AG04450 (cell line): ENCODE data around the gene SIPA1L3. TPM values are rescaled to one million over a fixed set of nuclear protein-coding genes. Genes with fewer than 3 reads are reported as not detected.

Source experiments
- CTCF ChIA-PET: fragments of 300-600, 350-600 bp; formaldehyde crosslinking; extraction: SDS; loops from one replicate; lab custom pipeline; 2022; ENCODE audit warnings: antibody characterized with exemption, inconsistent platforms; lab: Charles Lee
- POLR2A ChIA-PET: fragments of 350-600 bp; formaldehyde crosslinking; extraction: SDS; loops from one replicate; lab custom pipeline; 2021; ENCODE audit warnings: antibody characterized with exemption, inconsistent platforms; lab: Yijun Ruan, JAX
- DNase-seq: peaks from one replicate; pipeline ENCODE4 v3.0.0-alpha.2; 2011; ENCODE audit warnings: low read depth, low spot score
- H3K27ac ChIP-seq: one replicate; pipeline ENCODE4 v1.5.1; 2012; ENCODE audit warnings: low read depth, low read length, control low read depth
- H3K27me3 ChIP-seq: one replicate; pipeline ENCODE4 v1.6.0; 2012; ENCODE audit warnings: low read length; ENCODE audit not compliant: control insufficient read depth, insufficient read depth
- H3K4me3 ChIP-seq: 2 replicates; pipeline ENCODE4 v1.5.1; 2011; ENCODE audit warnings: mild to moderate bottlenecking, low read depth, low read length, control low read depth
- H3K9me3 ChIP-seq: 2 replicates; pipeline ENCODE4 v1.5.1; 2012; ENCODE audit warnings: low read length; ENCODE audit not compliant: control insufficient read depth, insufficient read depth
- polyA plus RNA-seq: library from polyadenylated mRNA; depleted of rRNA; stranded (reverse); fragments of >200 nt; gene quantifications from 2 replicates; pipeline ENCODE4 v1.2.3, GENCODE V29; 2011
- TF ChIP-seq, protein P1 (sequence below): IDR thresholded peaks from 2 replicates; pipeline ENCODE4 v1.5.1; 2011; ENCODE audit warnings: low read depth, low read length, control low read depth, inconsistent platforms

The SIPA1L3 gene
- polyA plus RNA-seq, 1 experiment, result 4.9 TPM

DNA sequence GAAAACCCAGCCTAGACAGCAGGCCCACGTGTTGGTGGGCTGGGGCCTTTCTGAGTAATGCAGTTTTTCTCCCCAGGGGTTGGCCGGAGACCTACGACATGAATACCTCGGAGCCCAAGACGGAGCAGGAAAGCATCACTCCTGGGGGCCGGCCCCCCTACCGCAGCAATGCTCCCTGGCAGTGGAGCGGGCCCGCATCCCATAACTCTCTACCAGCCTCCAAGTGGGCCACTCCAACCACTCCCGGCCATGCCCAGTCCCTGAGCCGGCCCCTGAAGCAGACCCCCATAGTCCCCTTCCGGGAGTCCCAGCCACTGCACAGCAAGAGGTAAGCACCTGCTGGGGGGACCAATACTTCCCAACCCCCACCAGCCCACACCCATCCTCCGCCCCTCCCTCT, 234.1 kb downstream of the SIPA1L3 start:
- H3K27me3 ChIP-seq, result no peaks in the 10 kb centered on the region
- POLR2A ChIA-PET, result no interaction called here
- CTCF ChIA-PET, result interaction anchor here (0.5 to 5.0 kb wide), 5 partner anchors 7 to 922 kb away, joined by 3 to 31 read pairs (median 4); no protein-coding TSS in a partner anchor
- DNase-seq, result no peak
- no peaks in the 10 kb centered on the region for H3K9me3 ChIP-seq
- TF ChIP-seq, protein P1, sequence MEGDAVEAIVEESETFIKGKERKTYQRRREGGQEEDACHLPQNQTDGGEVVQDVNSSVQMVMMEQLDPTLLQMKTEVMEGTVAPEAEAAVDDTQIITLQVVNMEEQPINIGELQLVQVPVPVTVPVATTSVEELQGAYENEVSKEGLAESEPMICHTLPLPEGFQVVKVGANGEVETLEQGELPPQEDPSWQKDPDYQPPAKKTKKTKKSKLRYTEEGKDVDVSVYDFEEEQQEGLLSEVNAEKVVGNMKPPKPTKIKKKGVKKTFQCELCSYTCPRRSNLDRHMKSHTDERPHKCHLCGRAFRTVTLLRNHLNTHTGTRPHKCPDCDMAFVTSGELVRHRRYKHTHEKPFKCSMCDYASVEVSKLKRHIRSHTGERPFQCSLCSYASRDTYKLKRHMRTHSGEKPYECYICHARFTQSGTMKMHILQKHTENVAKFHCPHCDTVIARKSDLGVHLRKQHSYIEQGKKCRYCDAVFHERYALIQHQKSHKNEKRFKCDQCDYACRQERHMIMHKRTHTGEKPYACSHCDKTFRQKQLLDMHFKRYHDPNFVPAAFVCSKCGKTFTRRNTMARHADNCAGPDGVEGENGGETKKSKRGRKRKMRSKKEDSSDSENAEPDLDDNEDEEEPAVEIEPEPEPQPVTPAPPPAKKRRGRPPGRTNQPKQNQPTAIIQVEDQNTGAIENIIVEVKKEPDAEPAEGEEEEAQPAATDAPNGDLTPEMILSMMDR, result no peak
- H3K4me3 ChIP-seq, result no peak overlapping the region
- H3K27ac ChIP-seq, result no peak overlapping the region

- Histone ChIP-seq H3K4me3 (no peak overlapping the region), H3K27ac (peak overlapping the region; percentile 2), H3K27me3 (no peaks in the 10 kb centered on the region), H3K9me3 (no peaks in the 10 kb centered on the region)
- CTCF ChIA-PET, result interaction anchor here (0.5 to 5.0 kb wide), 18 partner anchors 9 to 248 kb away, joined by 3 to 31 read pairs (median 4); partner anchors contain the start of genes SIPA1L3 and WDR87
- TF ChIP-seq, protein P1, result peak; percentile 87
- POLR2A ChIA-PET, result interaction anchor here (0.7 to 1.1 kb wide), 2 partner anchors 41 to 246 kb away, joined by 3 read pairs; partner anchors contain the start of genes GGN and SPRED3
- DNase-seq, result no peak
Measured at GRCh38 chr19:38142176-38143035, 235.4 kb downstream of the SIPA1L3 start.

DNA sequence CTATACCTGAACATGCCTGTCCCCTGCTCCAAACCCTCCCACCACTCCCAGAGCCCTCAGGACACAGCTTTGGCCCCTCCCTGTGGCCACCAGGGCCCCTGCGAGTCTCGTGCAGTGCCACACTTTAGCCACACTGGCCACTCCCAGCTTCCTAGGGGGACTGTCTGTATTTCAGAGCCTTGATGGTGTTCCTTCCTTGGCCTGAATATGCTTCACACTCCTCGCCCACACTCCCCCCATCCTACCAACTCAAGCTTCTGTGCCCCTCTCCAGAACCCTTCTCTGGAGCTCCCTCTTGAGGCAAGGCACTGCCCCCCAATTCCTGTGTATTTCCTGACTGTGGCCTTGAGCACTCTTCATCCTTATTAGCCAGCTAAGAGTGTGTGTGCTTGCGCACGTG, 236.8 kb downstream of the SIPA1L3 start:
- H3K27ac ChIP-seq, result no peak overlapping the region
- TF ChIP-seq, protein P1, result peak; percentile 34; the same call in 1 of the 2 replicates
- H3K4me3 ChIP-seq, result no peak overlapping the region
- no peak for DNase-seq
- no peaks in the 10 kb centered on the region for H3K27me3 ChIP-seq
- ChIA-PET POLR2A (no interaction called here), CTCF (interaction anchor here (0.6 to 5.0 kb wide), 7 partner anchors 10 to 245 kb away, joined by 3 to 31 read pairs (median 4); no protein-coding TSS in a partner anchor)
- no peaks in the 10 kb centered on the region for H3K9me3 ChIP-seq

DNA sequence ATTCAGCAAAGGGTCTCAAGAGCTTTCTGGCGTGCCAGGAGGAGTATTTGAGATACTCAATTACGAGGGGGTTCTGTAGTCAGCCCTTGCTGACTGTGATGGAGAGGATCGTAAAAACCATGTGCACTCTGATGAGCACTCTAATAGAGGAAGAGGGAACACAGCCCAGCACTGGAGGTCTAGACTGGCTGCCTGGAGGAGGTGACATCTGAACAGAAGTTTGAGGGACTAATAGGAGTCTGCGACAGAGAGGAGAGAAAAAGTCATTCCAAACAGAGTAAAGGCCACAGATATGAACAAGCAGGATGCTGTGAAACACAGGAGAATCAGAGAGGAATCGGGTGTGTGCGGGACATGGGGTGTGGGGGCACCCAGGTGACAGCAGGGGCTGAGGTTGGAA, 237.7 kb downstream of the SIPA1L3 start:
- TF ChIP-seq, protein P1, result no peak
- DNase-seq, result no peak
- Histone ChIP-seq H3K27ac (no peak overlapping the region), H3K4me3 (no peak overlapping the region), H3K27me3 (no peaks in the 10 kb centered on the region), H3K9me3 (no peaks in the 10 kb centered on the region)
- CTCF ChIA-PET, result interaction anchor here (5.0 kb wide), 1 partner anchor 242 kb away, joined by 31 read pairs; no protein-coding TSS in a partner anchor
- POLR2A ChIA-PET, result no interaction called here

DNA sequence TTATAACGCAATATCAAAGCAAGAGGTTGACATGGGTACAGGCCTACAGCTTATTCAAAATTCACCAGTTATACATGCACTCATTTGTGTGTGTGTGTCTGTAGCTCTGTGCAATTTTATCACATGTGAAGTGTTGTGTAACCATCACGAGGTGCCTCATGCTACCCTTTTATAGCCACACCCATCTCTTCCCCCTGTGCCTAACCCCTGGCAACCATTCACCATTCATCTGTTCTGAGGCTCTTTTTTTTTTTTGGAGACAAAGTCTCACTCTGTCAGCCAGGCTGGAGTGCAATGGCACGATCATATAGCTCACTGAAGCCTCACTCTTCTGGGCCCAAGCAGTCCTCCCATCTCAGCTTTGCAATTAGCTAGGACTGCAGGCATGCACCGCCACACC, 238.6 kb downstream of the SIPA1L3 start:
- H3K27me3 ChIP-seq, result no peaks in the 10 kb centered on the region
- TF ChIP-seq, protein P1, result no peak
- DNase-seq, result no peak
- H3K27ac ChIP-seq, result no peak overlapping the region
- no peak overlapping the region for H3K4me3 ChIP-seq
- no peaks in the 10 kb centered on the region for H3K9me3 ChIP-seq
- POLR2A ChIA-PET, result no interaction called here
- CTCF ChIA-PET, result interaction anchor here (5.0 kb wide), 1 partner anchor 243 kb away, joined by 31 read pairs; no protein-coding TSS in a partner anchor
